ENCODE results near the gene CDK13. TPM values are rescaled to one million over a fixed set of nuclear protein-coding genes. Genes with fewer than 3 reads are reported as not detected.

The CDK13 gene
- total RNA-seq, 4 donors from 2014 or later: 50.9 to 73.5 (median 63.5) TPM

DNA sequence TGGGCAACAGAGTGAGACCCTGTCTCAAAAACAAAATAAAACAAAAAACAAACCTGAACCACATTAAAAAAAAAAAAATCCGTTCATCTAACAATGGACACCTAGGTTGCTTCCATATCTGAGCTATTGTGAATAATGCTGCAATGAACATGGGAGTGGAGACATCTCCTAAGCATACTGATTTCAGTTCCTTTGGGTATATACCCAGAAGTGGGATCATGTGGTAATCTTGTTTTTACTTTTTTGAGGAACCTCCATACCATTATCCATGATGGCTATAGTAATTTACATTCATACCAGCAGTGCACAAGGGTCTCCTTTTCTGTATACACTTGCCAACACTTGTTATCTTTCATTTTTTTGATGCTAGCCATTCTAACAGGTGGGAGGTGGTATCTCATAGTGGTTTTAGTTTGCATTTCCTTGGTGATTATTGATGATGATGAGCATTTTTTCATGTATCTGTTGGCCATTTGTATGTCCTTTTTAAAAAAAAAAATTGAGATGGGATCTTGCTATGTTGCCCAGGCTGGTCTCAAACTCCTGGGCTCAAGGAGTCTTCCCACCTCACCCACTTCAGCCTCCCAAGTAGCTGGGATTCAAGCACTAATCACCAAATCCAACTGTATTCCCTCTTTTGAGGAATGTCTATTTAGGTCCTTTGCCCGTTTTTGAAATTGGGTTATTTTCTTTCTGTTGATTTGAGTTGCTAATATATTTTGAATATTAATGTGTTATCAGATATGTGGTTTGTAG is 17.5 kb downstream of the CDK13 start:
- Histone ChIP-seq H3K27me3 (no peaks in the 10 kb centered on the region), H3K9me3 (no peaks in the 10 kb centered on the region), H3K27ac (replicated peaks in 1 of 4) (no peak overlapping the region), H3K4me3 (no peak overlapping the region), H3K36me3 (no peaks in the 10 kb centered on the region), H3K4me1 (peaks cover 9 to 50% (median 33%) of the 10 kb centered on the region in 4 donors)
- intact Hi-C loops (cut with DNase I): no loop called here
- no peak for DNase-seq (ENCODE audit: extremely low spot score)
- 81% methylated on average over 2 of the region's 2 CpGs for WGBS
- TF ChIP-seq POLR2A (IDR thresholded peaks at IDR 0.05; ENCODE audit: low read depth) (no peak), EP300 (IDR thresholded peaks at IDR 0.05) (no peak), POLR2AphosphoS5 (IDR thresholded peaks at IDR 0.05) (no peak)
- TF ChIP-seq, protein P1, sequence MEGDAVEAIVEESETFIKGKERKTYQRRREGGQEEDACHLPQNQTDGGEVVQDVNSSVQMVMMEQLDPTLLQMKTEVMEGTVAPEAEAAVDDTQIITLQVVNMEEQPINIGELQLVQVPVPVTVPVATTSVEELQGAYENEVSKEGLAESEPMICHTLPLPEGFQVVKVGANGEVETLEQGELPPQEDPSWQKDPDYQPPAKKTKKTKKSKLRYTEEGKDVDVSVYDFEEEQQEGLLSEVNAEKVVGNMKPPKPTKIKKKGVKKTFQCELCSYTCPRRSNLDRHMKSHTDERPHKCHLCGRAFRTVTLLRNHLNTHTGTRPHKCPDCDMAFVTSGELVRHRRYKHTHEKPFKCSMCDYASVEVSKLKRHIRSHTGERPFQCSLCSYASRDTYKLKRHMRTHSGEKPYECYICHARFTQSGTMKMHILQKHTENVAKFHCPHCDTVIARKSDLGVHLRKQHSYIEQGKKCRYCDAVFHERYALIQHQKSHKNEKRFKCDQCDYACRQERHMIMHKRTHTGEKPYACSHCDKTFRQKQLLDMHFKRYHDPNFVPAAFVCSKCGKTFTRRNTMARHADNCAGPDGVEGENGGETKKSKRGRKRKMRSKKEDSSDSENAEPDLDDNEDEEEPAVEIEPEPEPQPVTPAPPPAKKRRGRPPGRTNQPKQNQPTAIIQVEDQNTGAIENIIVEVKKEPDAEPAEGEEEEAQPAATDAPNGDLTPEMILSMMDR (IDR thresholded peaks at IDR 0.05): no peak

DNA sequence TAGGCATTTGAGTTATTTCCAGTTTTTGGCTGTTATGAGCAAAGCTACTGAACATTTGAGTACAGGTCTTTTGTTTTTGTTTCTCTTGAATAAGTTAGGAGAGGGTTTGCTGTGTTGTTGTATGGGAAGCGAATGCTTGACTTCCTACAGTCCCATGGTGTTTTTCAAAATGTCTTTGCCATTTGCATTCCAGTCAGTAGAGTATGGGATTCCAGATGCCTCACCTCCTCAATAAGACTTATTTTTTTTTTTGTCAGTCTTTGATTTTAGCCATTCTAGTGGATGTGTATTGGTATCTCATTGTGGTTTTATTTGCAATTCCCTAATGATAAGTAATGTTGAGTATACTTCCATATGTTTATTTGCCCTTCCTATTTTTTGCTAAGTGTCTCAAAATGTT is 19.4 kb downstream of the CDK13 start:
- no peak overlapping the region for H3K4me3 ChIP-seq
- intact Hi-C loops (cut with DNase I): no loop called here
- peaks cover 9 to 57% (median 36%) of the 10 kb centered on the region in 4 donors for H3K4me1 ChIP-seq
- no peaks in the 10 kb centered on the region for H3K36me3 ChIP-seq
- 80% methylated on average over 1 of the region's 1 CpG for WGBS
- no peaks in the 10 kb centered on the region for H3K9me3 ChIP-seq
- TF ChIP-seq EP300 (IDR thresholded peaks at IDR 0.05) (no peak), POLR2A (IDR thresholded peaks at IDR 0.05; ENCODE audit: low read depth) (no peak), POLR2AphosphoS5 (IDR thresholded peaks at IDR 0.05) (no peak)
- TF ChIP-seq, protein P1 (IDR thresholded peaks at IDR 0.05): no peak
- no peak for DNase-seq (ENCODE audit: extremely low spot score)
- no peaks in the 10 kb centered on the region for H3K27me3 ChIP-seq
- H3K27ac ChIP-seq (replicated peaks in 1 of 4): no peak overlapping the region

DNA sequence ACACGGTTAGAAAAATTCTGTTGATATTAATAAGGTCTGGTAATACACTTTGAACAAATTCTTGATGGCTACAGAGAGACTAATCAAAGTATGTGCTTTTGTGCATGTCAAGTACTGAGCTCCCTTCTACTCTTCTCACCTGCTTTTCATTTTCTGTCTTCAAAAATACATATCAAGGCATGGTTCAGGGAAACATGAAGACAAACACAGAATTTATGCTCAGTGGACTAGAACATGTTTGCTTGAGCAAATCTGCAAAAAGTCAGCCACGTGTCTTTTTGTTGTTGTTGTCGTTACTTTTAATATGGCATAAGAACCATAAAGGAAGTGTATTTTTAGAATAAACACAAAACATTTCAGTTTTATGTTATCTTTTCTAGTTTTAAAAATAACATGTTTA is 21.9 kb downstream of the CDK13 start:
- Histone ChIP-seq H3K4me1 (peaks cover 18 to 62% (median 51%) of the 10 kb centered on the region in 4 donors), H3K9me3 (no peaks in the 10 kb centered on the region), H3K4me3 (no peak overlapping the region), H3K27ac (replicated peaks in 1 of 4) (no peak overlapping the region), H3K27me3 (no peaks in the 10 kb centered on the region), H3K36me3 (no peaks in the 10 kb centered on the region)
- 74% methylated on average over 3 of the region's 3 CpGs for WGBS
- no peak for TF ChIP-seq EP300 (IDR thresholded peaks at IDR 0.05)
- TF ChIP-seq POLR2A (IDR thresholded peaks at IDR 0.05; ENCODE audit: low read depth): no peak
- no peak for TF ChIP-seq POLR2AphosphoS5 (IDR thresholded peaks at IDR 0.05)
- TF ChIP-seq, protein P1 (IDR thresholded peaks at IDR 0.05): no peak
- no peak for DNase-seq (ENCODE audit: extremely low spot score)
- intact Hi-C loops (cut with DNase I): no loop called here

DNA sequence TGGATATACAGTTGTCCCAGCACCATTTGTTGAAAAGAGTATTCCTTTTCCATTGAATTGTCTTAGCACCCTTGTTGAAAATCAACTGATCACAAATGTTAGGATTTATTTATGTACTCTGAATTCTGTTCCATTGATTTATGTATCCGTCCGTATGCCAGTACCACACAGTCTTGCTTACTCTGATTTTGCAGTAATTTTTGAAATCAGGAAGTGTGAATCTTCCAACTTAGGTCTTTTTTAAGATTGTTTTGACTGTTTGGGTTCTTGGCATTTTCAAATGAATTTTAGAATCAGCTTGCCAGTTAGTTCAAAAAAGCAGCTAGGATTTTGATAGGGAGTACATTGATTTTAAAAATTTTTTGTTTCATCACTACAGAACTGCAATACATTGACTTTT is 23.7 kb downstream of the CDK13 start:
- Histone ChIP-seq H3K4me1 (peaks cover 34 to 71% (median 62%) of the 10 kb centered on the region in 4 donors), H3K36me3 (no peaks in the 10 kb centered on the region), H3K9me3 (no peaks in the 10 kb centered on the region), H3K27me3 (no peaks in the 10 kb centered on the region), H3K4me3 (no peak overlapping the region), H3K27ac (replicated peaks in 1 of 4) (no peak overlapping the region)
- no peak for DNase-seq (ENCODE audit: extremely low spot score)
- no peak for TF ChIP-seq EP300 (IDR thresholded peaks at IDR 0.05)
- no peak for TF ChIP-seq POLR2A (IDR thresholded peaks at IDR 0.05; ENCODE audit: low read depth)
- TF ChIP-seq POLR2AphosphoS5 (IDR thresholded peaks at IDR 0.05): no peak
- WGBS: 84% methylated on average over 2 of the region's 2 CpGs
- intact Hi-C loops (cut with DNase I): no loop called here

DNA sequence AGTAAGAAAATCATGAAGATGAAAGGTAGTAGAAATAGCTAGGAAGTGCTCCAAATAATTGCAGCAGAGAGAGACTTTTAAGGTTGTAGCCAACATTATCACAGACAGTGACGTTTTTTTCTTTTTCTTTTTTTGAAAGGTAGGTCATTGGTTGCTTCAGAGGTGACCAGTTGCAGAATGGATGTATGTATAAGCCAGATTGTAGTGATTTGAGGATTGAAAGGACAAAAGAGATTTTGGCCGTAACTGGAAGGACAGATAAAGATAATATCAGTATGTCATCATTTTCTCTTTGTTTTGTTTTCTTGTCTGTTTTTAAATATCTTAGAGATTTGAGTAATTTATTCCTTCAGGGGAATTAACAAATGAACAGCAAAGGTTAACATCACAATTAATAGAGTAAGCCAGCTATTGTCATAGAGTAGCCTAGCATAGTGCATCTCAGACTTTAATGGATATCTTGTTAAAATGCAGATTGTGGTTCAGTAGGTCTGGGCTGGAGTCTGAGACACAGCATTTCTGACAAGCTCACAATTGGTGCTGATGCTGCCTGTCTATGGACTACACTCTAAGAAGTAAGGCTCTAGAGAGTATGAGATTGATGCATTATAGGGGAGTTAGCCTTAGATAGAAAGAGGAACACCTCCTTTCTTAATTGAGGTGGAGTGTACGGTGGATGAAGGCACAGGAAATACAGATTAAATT is 28.3 kb downstream of the CDK13 start:
- Histone ChIP-seq H3K27me3 (no peaks in the 10 kb centered on the region), H3K4me1 (peaks cover 41 to 58% (median 55%) of the 10 kb centered on the region in 4 donors), H3K4me3 (no peak overlapping the region), H3K27ac (replicated peaks in 1 of 4) (no peak overlapping the region), H3K9me3 (no peaks in the 10 kb centered on the region), H3K36me3 (no peaks in the 10 kb centered on the region)
- TF ChIP-seq EP300 (IDR thresholded peaks at IDR 0.05) (no peak), POLR2A (IDR thresholded peaks at IDR 0.05; ENCODE audit: low read depth) (no peak), POLR2AphosphoS5 (IDR thresholded peaks at IDR 0.05) (no peak)
- TF ChIP-seq, protein P1 (IDR thresholded peaks at IDR 0.05): no peak
- no peak for DNase-seq (ENCODE audit: extremely low spot score)
- intact Hi-C loops (cut with DNase I): no loop called here
- 49% methylated on average over 3 of the region's 3 CpGs for WGBS
